ENCODE measurements around the gene ASB18.

GRCh38 chr2:236252602-236253001 lies 11.6 kb downstream of the ASB18 start:
- TF ChIP-seq CTCF (IDR thresholded peaks at IDR 0.05 in 2 of 3, conservative IDR thresholded peaks at IDR 0.05 in 1 of 3; ENCODE audit: borderline replicate concordance in 1 of 3, insufficient read depth in 1 of 3, low read depth in 2 of 3, low read length in 2 of 3) (no peak), POLR2A (IDR thresholded peaks at IDR 0.05; ENCODE audit: borderline replicate concordance, extremely low read depth, insufficient read depth, insufficient read length) (no peak), EZH2phosphoT487 (IDR thresholded peaks at IDR 0.05; ENCODE audit: borderline replicate concordance) (no peak), EZH2 (IDR thresholded peaks at IDR 0.05) (no peak), SRF (IDR thresholded peaks at IDR 0.05; ENCODE audit: low read depth) (no peak)
